GM10266 (cell line): ENCODE data around the gene LMCD1.

Experiments used
- DNase-seq: peaks from one replicate; pipeline ENCODE4 v3.0.0; 2012; ENCODE audit errors: extremely low spot score
- CTCF ChIP-seq: IDR thresholded peaks from 2 replicates; pipeline ENCODE4 v1.5.1; 2012; ENCODE audit warnings: mild to moderate bottlenecking, low read depth; ENCODE audit not compliant: control insufficient read depth, insufficient read depth; ENCODE audit errors: missing control alignments

The LMCD1 gene

GRCh38 chr3:8472549-8472948, 29.1 kb upstream of the LMCD1 start:
- TF ChIP-seq CTCF = no peak
- DNase-seq = no peak

GRCh38 chr3:8473029-8473428, 28.6 kb upstream of the LMCD1 start:
- TF ChIP-seq CTCF = no peak
- no peak for DNase-seq

GRCh38 chr3:8473990-8474389, 27.6 kb upstream of the LMCD1 start:
- no peak for DNase-seq
- no peak for TF ChIP-seq CTCF

- no peak for TF ChIP-seq CTCF
These were observed 26.6 kb upstream of the LMCD1 start for GRCh38 chr3:8474991-8475390.

GRCh38 chr3:8480699-8481098, 20.9 kb upstream of the LMCD1 start:
- DNase-seq = no peak
- no peak for TF ChIP-seq CTCF

More at GRCh38 chr3:8474991-8475390, 26.6 kb upstream of the LMCD1 start:
- DNase-seq = no peak

GRCh38 chr3:8481380-8481779, 20.2 kb upstream of the LMCD1 start:
- no peak for TF ChIP-seq CTCF
- no peak for DNase-seq

GRCh38 chr3:8482263-8482662, 19.4 kb upstream of the LMCD1 start:
- no peak for DNase-seq
- TF ChIP-seq CTCF = no peak
